ENCODE data around the gene CNTN4. TPM values are rescaled to one million over a fixed set of nuclear protein-coding genes. Genes with fewer than 3 reads are reported as not detected.

Gene CNTN4
- total RNA-seq, 1 experiment from 2014 or later: 2.9 TPM

DNA sequence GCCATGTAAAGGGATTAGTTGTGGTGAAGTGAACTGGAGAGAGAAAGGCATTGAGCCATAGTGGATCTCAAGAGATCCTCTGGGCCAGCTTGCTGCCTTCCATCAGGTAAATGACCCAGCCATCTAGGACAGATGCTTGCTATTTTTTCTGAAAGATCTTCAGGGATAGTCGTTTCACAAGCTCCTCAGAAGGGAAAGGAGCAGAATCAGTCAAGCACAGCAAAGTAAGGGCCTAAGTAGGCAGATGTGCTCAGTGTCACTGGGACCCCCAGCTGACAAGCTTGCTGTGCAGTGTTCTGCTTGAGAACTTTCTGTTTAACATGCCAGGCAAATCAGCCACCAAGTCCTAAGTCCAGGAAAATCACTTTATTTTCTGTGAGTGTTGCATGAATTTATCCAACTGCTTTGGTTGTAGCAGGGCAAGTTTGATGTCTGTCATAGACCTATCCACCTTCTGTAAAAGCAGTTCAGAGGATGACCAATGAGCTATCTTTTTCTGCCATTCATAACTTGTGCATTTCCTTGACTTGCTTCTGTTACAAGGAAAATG lies 691.7 kb downstream of the CNTN4 start:
- Mint-ChIP-seq H3K4me1 (ENCODE audit: low read depth, unreplicated experiment) (no peaks in the 10 kb centered on the region), H3K27me3 (ENCODE audit: unreplicated experiment) (no peaks in the 10 kb centered on the region), H3K9me3 (ENCODE audit: low read depth, unreplicated experiment) (no peaks in the 10 kb centered on the region), H3K4me3 (ENCODE audit: low read depth, unreplicated experiment) (no peak overlapping the region), H3K27ac (ENCODE audit: unreplicated experiment) (no peak overlapping the region), H3K36me3 (ENCODE audit: insufficient read depth, unreplicated experiment) (no peaks in the 10 kb centered on the region)
- BruUV-seq (replicated peaks): no TSS peak
- CTCF ChIA-PET: no interaction called here
- intact Hi-C loops (cut with micrococcal nuclease; ENCODE audit: unreplicated experiment): no loop called here
- no peak for DNase-seq
- TF ChIP-seq, protein P1, sequence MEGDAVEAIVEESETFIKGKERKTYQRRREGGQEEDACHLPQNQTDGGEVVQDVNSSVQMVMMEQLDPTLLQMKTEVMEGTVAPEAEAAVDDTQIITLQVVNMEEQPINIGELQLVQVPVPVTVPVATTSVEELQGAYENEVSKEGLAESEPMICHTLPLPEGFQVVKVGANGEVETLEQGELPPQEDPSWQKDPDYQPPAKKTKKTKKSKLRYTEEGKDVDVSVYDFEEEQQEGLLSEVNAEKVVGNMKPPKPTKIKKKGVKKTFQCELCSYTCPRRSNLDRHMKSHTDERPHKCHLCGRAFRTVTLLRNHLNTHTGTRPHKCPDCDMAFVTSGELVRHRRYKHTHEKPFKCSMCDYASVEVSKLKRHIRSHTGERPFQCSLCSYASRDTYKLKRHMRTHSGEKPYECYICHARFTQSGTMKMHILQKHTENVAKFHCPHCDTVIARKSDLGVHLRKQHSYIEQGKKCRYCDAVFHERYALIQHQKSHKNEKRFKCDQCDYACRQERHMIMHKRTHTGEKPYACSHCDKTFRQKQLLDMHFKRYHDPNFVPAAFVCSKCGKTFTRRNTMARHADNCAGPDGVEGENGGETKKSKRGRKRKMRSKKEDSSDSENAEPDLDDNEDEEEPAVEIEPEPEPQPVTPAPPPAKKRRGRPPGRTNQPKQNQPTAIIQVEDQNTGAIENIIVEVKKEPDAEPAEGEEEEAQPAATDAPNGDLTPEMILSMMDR (IDR thresholded peaks at IDR 0.05; ENCODE audit: unreplicated experiment): no peak

DNA sequence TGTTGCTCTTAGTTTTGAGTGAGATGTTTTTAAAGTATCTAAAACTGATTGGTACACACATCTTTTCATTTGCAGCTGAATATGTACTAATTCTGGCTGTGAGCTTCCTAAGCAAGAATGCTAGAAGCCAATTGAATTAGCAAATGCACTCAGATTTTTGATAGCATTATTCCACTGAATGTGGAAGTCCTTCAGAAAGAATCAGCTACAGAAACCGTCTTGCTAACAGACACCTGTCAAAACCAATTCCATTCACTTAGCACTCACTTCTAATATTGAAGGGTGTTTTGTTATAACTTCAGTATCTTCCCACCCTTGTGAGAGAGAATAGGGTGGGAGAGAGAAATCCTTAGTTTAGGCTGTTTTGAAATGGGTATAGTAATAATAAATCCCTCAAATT lies 693.8 kb downstream of the CNTN4 start:
- TF ChIP-seq, protein P1 (IDR thresholded peaks at IDR 0.05; ENCODE audit: unreplicated experiment): no peak
- CTCF ChIA-PET: no interaction called here
- H3K4me3 Mint-ChIP-seq (ENCODE audit: low read depth, unreplicated experiment): no peak overlapping the region
- H3K4me1 Mint-ChIP-seq (ENCODE audit: low read depth, unreplicated experiment): no peaks in the 10 kb centered on the region
- BruUV-seq (replicated peaks): no TSS peak
- H3K36me3 Mint-ChIP-seq (ENCODE audit: insufficient read depth, unreplicated experiment): no peaks in the 10 kb centered on the region
- intact Hi-C loops (cut with micrococcal nuclease; ENCODE audit: unreplicated experiment): no loop called here
- no peaks in the 10 kb centered on the region for H3K27me3 Mint-ChIP-seq (ENCODE audit: unreplicated experiment)
- H3K9me3 Mint-ChIP-seq (ENCODE audit: low read depth, unreplicated experiment): no peaks in the 10 kb centered on the region
- no peak overlapping the region for H3K27ac Mint-ChIP-seq (ENCODE audit: unreplicated experiment)
- no peak for DNase-seq

DNA sequence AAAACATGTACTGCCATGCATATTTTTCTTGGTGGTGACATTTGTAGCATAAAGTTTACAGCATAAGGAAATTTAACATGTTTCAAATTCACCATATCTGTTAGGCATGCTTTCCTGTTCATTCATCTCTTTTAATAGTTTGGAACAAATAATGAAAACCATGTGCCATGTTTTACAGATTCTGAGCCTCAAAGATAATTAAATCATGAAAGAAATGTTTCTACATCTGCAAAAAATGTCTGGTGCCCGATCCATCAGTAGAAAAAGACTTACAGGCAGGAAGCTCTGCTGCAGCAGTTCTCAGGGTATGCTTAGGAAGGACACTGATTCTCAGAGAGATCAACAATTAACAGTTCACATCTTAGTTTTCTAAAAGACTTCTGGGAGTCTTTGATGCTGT lies 695.3 kb downstream of the CNTN4 start:
- Mint-ChIP-seq H3K36me3 (ENCODE audit: insufficient read depth, unreplicated experiment) (no peaks in the 10 kb centered on the region), H3K27ac (ENCODE audit: unreplicated experiment) (no peak overlapping the region), H3K4me3 (ENCODE audit: low read depth, unreplicated experiment) (no peak overlapping the region), H3K27me3 (ENCODE audit: unreplicated experiment) (no peaks in the 10 kb centered on the region), H3K4me1 (ENCODE audit: low read depth, unreplicated experiment) (no peaks in the 10 kb centered on the region), H3K9me3 (ENCODE audit: low read depth, unreplicated experiment) (peaks cover 2% of the 10 kb centered on the region)
- DNase-seq: no peak
- CTCF ChIA-PET: no interaction called here
- BruUV-seq (replicated peaks): no TSS peak
- TF ChIP-seq, protein P1 (IDR thresholded peaks at IDR 0.05; ENCODE audit: unreplicated experiment): no peak
- intact Hi-C loops (cut with micrococcal nuclease; ENCODE audit: unreplicated experiment): no loop called here

DNA sequence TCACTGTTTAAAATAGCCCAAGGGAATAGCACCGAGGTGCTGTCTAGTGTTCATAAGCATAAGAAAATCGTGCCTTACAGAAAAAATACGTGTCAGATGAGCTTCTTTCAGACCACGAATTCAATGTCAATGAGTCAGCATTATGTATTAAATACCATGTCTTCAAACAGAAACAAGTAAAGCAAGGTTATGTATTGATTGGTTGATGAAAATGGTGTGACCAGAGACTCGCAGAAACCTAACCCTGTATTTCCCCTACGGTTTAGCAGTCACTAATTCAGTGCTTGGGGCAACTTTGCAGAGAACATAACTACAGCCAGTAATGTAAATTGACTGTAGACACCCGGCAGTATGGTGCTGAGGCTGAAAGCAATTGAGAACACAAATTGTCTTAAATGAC lies 703.8 kb downstream of the CNTN4 start:
- BruUV-seq (replicated peaks): no TSS peak
- no peak for DNase-seq
- Mint-ChIP-seq H3K4me3 (ENCODE audit: low read depth, unreplicated experiment) (no peak overlapping the region), H3K9me3 (ENCODE audit: low read depth, unreplicated experiment) (peaks cover 2% of the 10 kb centered on the region), H3K36me3 (ENCODE audit: insufficient read depth, unreplicated experiment) (no peaks in the 10 kb centered on the region), H3K4me1 (ENCODE audit: low read depth, unreplicated experiment) (no peaks in the 10 kb centered on the region), H3K27me3 (ENCODE audit: unreplicated experiment) (no peaks in the 10 kb centered on the region), H3K27ac (ENCODE audit: unreplicated experiment) (no peak overlapping the region)
- intact Hi-C loops (cut with micrococcal nuclease; ENCODE audit: unreplicated experiment): no loop called here
- TF ChIP-seq, protein P1 (IDR thresholded peaks at IDR 0.05; ENCODE audit: unreplicated experiment): no peak
- CTCF ChIA-PET: interaction anchor here (1.0 kb wide), 1 partner anchor 120 kb away, joined by 4 read pairs; no protein-coding TSS in a partner anchor
